Erythroblast (primary cell): ENCODE measurements around the gene SYNC.

Experiments used
- GATA1 ChIP-seq: IDR thresholded peaks from 2 replicates; pipeline ENCODE4 v1.6.1; 2011; ENCODE audit warnings: low read depth, mild to moderate bottlenecking, control low read depth, low read length, moderate library complexity
- POLR2A ChIP-seq: IDR thresholded peaks from 2 replicates; pipeline ENCODE4 v1.6.1; 2011; ENCODE audit warnings: mild to moderate bottlenecking, low read length

DNA sequence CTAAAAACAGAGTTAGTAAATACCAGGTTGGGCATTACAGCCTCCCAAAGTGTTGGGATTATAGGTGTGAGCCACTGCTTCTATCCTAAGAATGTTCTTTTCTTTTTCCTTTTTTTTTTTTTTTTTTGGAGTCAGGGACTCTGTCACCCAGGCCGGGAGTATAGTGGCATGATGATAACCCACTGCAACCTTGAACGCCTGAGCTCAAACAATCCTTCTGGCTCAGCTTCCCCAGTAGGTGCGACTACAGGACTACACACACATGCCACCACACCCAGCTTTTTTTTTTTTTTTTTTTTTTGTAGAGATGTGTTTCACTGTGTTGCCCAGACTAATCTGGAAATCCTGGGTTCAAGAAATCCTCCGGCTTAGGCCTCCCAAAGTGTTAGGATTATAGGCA is 58.1 kb downstream of the SYNC start:
- TF ChIP-seq POLR2A: no peak
- TF ChIP-seq GATA1: no peak
